Endothelial cell of umbilical vein (primary cell): ENCODE results near the gene SRPK1.

Source experiments
- CTCF ChIP-seq, 2 donors: IDR thresholded peaks; 1 replicate in 1 of 2; 2 replicates in 1 of 2; pipeline ENCODE4 v1.5.1; 2011; ENCODE audit warnings: low read length in 2 of 2, mild to moderate bottlenecking in 2 of 2, moderate library complexity in 2 of 2, control low read depth in 1 of 2, inconsistent platforms in 1 of 2, low read depth in 1 of 2; ENCODE audit not compliant: insufficient read depth in 1 of 2; ENCODE audit errors: extremely low read depth in 1 of 2
- POLR2A ChIP-seq: IDR thresholded peaks from 2 replicates; pipeline ENCODE4 v1.6.1; 2012; ENCODE audit warnings: low read depth, mild to moderate bottlenecking, control low read depth, low read length

- TF ChIP-seq CTCF (IDR thresholded peaks at IDR 0.05; ENCODE audit: extremely low read depth in 1 of 2, insufficient read depth in 1 of 2, low read depth in 1 of 2, low read length in 2 of 2) = no peak
- TF ChIP-seq POLR2A = no peak
These were observed 12.9 kb upstream of the SRPK1 start for GRCh38 chr6:35933844-35934243.
